HepG2 (cell line): ENCODE results near the gene ZBP1. TPM values are rescaled to one million over a fixed set of nuclear protein-coding genes. Genes with fewer than 3 reads are reported as not detected.

Experiments used
- ARID4A ChIP-seq: sonication (generic); formaldehyde crosslinking; IDR thresholded peaks from 2 replicates; pipeline ENCODE4 v1.5.0; 2020; ENCODE audit warnings: mild to moderate bottlenecking, missing genetic modification reagents, borderline replicate concordance
- BCL6 ChIP-seq: IDR thresholded peaks from 2 replicates; pipeline ENCODE4 v1.6.1; 2016; ENCODE audit warnings: missing genetic modification reagents, missing compliant biosample characterization
- CBFB ChIP-seq: sonication (generic); formaldehyde crosslinking; IDR thresholded peaks from 2 replicates; pipeline ENCODE4 v1.4.0; 2020; ENCODE audit warnings: missing genetic modification reagents
- CHD2 ChIP-seq: IDR thresholded peaks from 2 replicates; pipeline ENCODE4 v1.6.1; 2011; ENCODE audit warnings: low read depth, low read length, improper control_type of control experiment
- MXD4 ChIP-seq: IDR thresholded peaks from 2 replicates; pipeline ENCODE4 v1.6.1; 2016; ENCODE audit warnings: mild to moderate bottlenecking, missing biosample characterization, missing genetic modification reagents
- PHF8 ChIP-seq: sonication (generic); formaldehyde crosslinking; IDR thresholded peaks from 2 replicates; pipeline ENCODE4 v1.5.0; 2020; ENCODE audit warnings: missing genetic modification reagents
- POLR2AphosphoS2 ChIP-seq: IDR thresholded peaks from 2 replicates; pipeline ENCODE4 v1.6.1; 2011; ENCODE audit warnings: low read depth, low read length, improper control_type of control experiment
- ZNF138 ChIP-seq: sonication (generic); formaldehyde crosslinking; IDR thresholded peaks from 2 replicates; pipeline ENCODE4 v1.5.0; 2020; ENCODE audit warnings: mild to moderate bottlenecking, low read depth, missing genetic modification reagents
- ZNF460 ChIP-seq: sonication (generic); formaldehyde crosslinking; IDR thresholded peaks from 2 replicates; pipeline ENCODE4 v1.5.1; 2020; ENCODE audit warnings: missing genetic modification reagents, mild to moderate bottlenecking, borderline replicate concordance
- ZNF557 ChIP-seq: sonication (generic); formaldehyde crosslinking; IDR thresholded peaks from 2 replicates; pipeline ENCODE4 v1.4.0; 2020; ENCODE audit warnings: missing genetic modification reagents
- ZNF574 ChIP-seq: sonication (generic); formaldehyde crosslinking; IDR thresholded peaks from 2 replicates; pipeline ENCODE4 v1.4.0; 2020; ENCODE audit warnings: missing genetic modification reagents
- ZNF672 ChIP-seq: sonication (generic); formaldehyde crosslinking; IDR thresholded peaks from 2 replicates; pipeline ENCODE4 v1.8.1; 2022; ENCODE audit warnings: missing genetic modification reagents
- ZNF678 ChIP-seq: sonication (generic); formaldehyde crosslinking; IDR thresholded peaks from 2 replicates; pipeline ENCODE4 v1.4.0; 2020; ENCODE audit warnings: mild to moderate bottlenecking, missing genetic modification reagents
- ZNF724P ChIP-seq: sonication (generic); formaldehyde crosslinking; IDR thresholded peaks from 2 replicates; pipeline ENCODE4 v1.8.0; 2022; ENCODE audit warnings: missing genetic modification reagents, borderline replicate concordance
- ZNF839 ChIP-seq: sonication (generic); formaldehyde crosslinking; IDR thresholded peaks from 2 replicates; pipeline ENCODE4 v1.4.0; 2020; ENCODE audit warnings: missing genetic modification reagents, mild to moderate bottlenecking, borderline replicate concordance
- polyA plus RNA-seq, 8 experiments: library from polyadenylated mRNA; depleted of rRNA in 3 of 8; stranded (reverse) in 7 of 8; unstranded in 1 of 8; fragments of >200 nt; fragmentation: Illumina TruSeq in 4 of 8; extraction: Trizol in 4 of 8; gene quantifications; 2 replicates each; pipeline versions ENCODE4 v1.2.1 to v1.2.3, GENCODE V29; 2011 to 2016; ENCODE audit warnings: low read depth in 4 of 8, missing spikeins in 1 of 8, mixed read lengths in 1 of 8; ENCODE audit not compliant: insufficient read depth in 1 of 8
- total RNA-seq, 5 experiments: library from RNA; depleted of rRNA; stranded (reverse); fragments of >200 nt; fragmentation: Illumina TruSeq; extraction: Trizol; gene quantifications; 2 replicates each; pipeline ENCODE4 v1.2.3, GENCODE V29; 2016; ENCODE audit warnings: low read depth in 1 of 5
- TF ChIP-seq, protein P1 (sequence below): sonication (generic); formaldehyde crosslinking; IDR thresholded peaks from 2 replicates; pipeline ENCODE4 v1.4.0; 2020; ENCODE audit warnings: missing genetic modification reagents
- TF ChIP-seq, protein P2 (sequence below): IDR thresholded peaks from 2 replicates; pipeline ENCODE4 v1.6.1; 2016; ENCODE audit warnings: missing genetic modification reagents, missing compliant biosample characterization
- TF ChIP-seq, protein P3 (sequence below): sonication (generic); formaldehyde crosslinking; IDR thresholded peaks from 2 replicates; pipeline ENCODE4 v1.5.0; 2020; ENCODE audit warnings: mild to moderate bottlenecking, missing genetic modification reagents

Gene ZBP1
- total and polyA plus RNA-seq, 2 of the 13 experiments (the other 11 are each of a cell fraction or from before 2014, with no cell fraction given): not detected

DNA sequence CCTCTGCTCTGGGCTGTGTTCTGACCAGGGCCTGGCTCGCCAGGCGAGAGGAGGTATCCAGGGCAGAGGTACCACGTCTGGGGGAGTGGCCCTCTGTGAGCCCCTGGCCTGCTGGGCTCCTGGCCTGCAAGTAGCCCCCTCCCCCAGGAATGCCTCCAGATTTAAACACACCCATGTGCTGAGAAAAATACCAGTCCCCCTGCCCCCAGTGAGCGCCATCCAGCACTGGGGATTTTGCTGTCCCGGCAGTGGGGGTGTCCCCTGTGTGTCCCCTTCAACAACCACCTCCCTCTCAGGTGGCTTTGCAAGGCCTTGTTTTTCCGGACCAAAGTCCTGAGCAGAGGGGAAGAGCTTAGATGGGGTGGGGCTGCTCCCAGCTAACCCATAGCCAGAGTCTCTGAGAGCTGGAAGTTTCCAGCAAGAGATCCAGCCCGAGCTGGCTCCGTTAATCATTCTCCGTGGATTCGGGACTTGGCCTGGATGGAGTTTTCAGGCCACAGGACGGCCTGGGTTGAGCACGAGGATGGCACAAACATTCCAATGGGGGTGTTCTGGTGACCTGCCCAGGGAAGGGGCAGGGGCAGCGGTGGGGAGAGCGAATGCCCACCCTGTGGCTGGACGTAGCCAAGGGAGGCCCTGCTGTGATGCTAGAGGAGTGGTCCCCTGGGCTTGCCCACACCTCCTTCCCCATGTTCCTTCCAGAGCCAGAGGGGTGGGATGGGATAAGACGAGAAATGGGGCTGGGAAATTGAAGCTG is 30.3 kb downstream of the ZBP1 start (continued):
- TF ChIP-seq, protein P1, sequence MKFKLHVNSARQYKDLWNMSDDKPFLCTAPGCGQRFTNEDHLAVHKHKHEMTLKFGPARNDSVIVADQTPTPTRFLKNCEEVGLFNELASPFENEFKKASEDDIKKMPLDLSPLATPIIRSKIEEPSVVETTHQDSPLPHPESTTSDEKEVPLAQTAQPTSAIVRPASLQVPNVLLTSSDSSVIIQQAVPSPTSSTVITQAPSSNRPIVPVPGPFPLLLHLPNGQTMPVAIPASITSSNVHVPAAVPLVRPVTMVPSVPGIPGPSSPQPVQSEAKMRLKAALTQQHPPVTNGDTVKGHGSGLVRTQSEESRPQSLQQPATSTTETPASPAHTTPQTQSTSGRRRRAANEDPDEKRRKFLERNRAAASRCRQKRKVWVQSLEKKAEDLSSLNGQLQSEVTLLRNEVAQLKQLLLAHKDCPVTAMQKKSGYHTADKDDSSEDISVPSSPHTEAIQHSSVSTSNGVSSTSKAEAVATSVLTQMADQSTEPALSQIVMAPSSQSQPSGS (CRISPR knock-in tag): no peak; the same call in 1 of the 2 replicates
- peak; percentile 88; the same call in 1 of the 2 replicates for TF ChIP-seq ZNF724P (CRISPR knock-in tag)
- TF ChIP-seq ARID4A: peak; percentile 77
- no peak; the same call in 1 of the 2 replicates for TF ChIP-seq ZNF574 (CRISPR knock-in tag)
- TF ChIP-seq, protein P2, sequence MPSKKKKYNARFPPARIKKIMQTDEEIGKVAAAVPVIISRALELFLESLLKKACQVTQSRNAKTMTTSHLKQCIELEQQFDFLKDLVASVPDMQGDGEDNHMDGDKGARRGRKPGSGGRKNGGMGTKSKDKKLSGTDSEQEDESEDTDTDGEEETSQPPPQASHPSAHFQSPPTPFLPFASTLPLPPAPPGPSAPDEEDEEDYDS (CRISPR knock-in tag): peak; percentile 68
- TF ChIP-seq PHF8: peak; percentile 55; the same call in 1 of the 2 replicates
- TF ChIP-seq BCL6: peak; percentile 73
- peak; percentile 23; the same call in 1 of the 2 replicates for TF ChIP-seq ZNF460
- 0 out of 2 replicates have a peak, but pooled peaks have one; percentile 27 for TF ChIP-seq ZNF138 (CRISPR knock-in tag)
- peak; percentile 76 for TF ChIP-seq MXD4 (CRISPR knock-in tag)
- no peak for TF ChIP-seq ZNF557 (CRISPR knock-in tag)
- TF ChIP-seq, protein P3, sequence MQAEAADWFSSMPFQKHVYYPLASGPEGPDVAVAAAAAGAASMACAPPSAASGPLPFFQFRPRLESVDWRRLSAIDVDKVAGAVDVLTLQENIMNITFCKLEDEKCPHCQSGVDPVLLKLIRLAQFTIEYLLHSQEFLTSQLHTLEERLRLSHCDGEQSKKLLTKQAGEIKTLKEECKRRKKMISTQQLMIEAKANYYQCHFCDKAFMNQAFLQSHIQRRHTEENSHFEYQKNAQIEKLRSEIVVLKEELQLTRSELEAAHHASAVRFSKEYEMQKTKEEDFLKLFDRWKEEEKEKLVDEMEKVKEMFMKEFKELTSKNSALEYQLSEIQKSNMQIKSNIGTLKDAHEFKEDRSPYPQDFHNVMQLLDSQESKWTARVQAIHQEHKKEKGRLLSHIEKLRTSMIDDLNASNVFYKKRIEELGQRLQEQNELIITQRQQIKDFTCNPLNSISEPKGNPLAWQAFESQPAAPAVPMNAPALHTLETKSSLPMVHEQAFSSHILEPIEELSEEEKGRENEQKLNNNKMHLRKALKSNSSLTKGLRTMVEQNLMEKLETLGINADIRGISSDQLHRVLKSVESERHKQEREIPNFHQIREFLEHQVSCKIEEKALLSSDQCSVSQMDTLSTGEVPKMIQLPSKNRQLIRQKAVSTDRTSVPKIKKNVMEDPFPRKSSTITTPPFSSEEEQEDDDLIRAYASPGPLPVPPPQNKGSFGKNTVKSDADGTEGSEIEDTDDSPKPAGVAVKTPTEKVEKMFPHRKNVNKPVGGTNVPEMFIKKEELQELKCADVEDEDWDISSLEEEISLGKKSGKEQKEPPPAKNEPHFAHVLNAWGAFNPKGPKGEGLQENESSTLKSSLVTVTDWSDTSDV (CRISPR knock-in tag): 0 out of 2 replicates have a peak, but pooled peaks have one; percentile 60
- no peak for TF ChIP-seq ZNF839 (CRISPR knock-in tag)
- TF ChIP-seq CBFB (CRISPR knock-in tag): no peak
- TF ChIP-seq CHD2: no peak
- no peak for TF ChIP-seq POLR2AphosphoS2
- no peak for TF ChIP-seq ZNF672 (CRISPR knock-in tag)
- no peak for TF ChIP-seq ZNF678 (CRISPR knock-in tag)
